ENCODE data around the gene RBMS3.
"Not testable (repeated sequence)": the region's sequence is repeated elsewhere in the genome, so short reads cannot be mapped to it uniquely, and the experiment has no call there.

The RBMS3 gene

DNA sequence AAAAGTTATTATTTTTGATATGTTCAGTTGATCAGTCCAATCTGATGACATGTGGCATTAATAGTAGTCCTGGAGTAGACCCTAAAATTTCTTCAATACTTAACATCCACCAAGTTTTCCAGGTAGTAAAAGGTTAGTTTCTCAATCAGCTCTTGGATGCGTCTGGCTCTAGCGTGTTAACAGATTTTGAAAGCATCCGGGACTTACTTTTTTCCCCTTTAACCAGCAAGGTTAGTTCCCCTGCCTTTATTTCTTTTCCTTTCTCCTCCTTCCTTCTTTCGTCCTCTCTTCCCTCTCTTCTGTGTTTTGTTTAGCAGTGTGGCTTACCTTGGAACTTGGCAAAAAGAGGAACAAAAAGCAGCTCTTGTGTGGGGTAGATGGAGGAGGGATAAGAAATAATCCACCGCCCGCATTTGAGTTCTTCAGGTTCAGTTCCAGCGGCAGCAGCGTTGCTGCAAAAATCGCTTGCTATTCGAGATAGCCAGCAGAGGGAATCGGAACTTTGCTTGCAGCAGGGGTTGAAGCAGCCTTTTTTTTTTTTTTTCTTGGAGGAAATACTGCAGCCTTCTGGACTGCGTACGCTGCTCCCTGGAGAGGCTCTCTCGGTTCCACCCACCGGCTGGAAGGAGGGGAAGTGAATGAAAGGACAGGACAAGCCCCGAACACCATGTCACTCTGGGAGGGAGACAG, at the start of gene RBMS3:
RBMS3 (plus strand) TSS at position 668 of the 690 bp plus-strand sequence.
- no peak for FAIRE-seq

DNA sequence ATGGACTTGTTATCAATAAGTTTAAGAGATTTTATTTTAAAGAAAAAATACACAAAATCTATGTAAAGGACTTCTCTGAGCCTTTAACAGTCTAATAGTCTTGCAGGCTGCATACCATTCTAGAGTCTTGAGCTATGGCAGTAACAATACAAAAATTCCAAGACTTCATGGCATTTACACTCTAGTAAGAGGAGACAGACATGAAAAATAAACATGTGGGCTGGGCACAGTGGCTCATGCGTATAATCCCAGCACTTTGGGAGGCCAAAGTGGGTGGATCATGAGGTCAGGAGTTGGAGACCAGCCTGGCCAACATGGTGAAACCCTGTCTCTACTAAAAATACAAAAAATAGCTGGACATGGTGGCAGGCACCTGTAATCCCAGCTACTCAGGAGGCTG, 47.7 kb upstream of the RBMS3 start:
- FAIRE-seq = not testable (repeated sequence)

DNA sequence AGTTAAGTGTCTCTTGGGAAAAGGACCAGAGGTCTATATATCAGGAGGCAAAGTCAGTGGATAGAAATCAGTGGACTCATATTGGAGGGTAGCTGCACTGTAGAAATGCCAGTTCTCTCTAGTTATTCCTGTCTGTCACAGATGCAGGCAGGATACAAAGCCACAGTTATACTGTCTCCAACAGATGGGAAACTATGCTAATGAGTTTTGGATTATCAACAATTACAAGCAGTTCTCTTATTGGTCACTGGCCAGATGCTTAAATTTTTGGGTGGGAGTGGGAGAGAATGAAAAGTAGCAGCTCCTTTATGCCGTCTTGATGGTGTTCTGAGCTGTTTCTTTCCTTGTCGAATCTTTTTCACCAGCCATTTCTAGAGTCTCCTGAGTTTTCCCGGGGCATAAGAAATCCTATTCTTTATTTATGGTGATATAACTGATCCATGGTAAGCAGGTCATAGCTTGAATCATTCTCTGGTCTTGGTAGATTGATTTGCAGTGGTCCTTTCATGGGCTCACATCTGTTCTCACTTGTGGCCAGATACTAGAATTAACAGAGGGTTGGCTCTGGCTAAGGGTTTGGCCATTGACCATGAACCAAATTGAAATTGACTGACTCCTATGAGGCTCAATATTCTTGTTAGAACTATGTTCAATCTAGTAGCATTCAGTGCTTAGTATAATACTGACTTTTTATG, 44.6 kb upstream of the RBMS3 start:
- no peak for FAIRE-seq

DNA sequence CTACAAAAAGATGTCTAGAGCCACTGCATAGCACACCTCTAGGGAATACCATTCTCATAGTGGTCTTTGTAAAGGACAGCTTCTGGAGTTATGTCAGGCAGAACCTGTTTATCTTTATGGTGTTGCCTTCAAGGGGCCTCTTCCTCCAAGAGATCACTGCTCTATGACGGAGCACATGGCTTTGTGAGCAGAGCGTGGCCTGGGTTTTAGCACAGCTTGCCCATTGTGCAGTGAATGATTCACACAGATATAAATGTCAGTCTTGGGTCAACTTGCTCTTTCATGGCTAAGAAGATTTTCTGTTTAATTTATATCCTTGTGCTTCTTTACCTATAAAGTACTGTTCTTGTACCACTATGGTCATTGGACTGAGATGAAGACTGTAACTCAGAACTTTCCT, 41.5 kb upstream of the RBMS3 start:
- FAIRE-seq = no peak

DNA sequence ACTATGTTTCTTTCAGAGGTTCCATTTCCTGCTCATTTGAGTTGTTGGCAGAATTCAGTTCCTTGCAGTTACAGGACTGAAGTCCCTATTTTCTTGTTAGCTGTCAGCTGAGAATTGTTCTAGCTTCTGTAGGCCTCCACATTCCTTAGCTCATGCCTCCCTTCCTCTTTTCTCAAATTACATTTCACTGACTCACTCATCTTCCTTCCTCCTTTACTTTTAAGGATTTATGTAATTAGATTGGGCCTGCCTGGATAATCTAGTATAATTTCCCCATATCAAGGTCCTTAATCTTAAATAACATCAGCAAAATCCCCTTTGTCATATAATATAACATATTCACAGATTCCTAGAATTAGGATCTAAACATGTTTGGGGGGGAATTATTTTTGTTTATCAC, 40.6 kb upstream of the RBMS3 start:
- no peak for FAIRE-seq

DNA sequence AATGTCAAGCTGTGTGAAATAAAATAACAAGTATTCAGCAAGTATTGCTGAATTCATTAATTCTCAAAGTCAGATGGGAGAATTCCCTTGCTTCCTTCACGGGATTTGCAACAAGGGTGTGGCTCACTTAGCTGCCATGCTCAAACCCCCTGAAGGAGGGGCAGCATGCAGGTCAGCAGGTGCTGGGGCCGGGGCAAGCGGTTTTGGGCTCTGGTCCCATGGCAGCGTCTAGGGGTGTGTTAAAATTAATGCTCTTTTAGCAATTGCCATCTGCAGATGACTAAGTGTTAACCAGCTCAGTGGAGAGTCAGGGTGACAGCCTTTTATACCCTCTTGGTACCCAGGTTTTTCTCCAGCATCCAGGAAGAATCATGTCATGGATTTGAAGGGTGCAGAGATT, 40.0 kb upstream of the RBMS3 start:
- FAIRE-seq = no peak

DNA sequence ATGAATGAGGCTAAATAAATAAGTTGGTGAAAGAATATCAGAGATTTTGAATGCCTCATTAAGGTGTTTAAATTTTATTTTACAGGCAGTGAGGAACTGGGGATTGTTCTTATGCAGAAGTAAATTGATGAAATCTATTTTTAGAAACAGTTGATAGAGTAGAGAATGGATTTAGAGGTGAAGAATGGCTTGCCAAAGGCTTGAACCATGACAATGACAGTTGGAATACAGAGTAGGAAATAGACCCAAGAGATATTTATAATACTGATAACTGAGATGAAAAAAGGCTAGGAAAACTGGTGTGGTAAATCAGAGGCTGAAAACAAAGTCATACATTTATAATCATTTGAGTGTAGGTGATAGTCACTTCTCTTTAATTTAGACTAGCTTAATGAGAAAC, 39.0 kb upstream of the RBMS3 start:
- no peak for FAIRE-seq

DNA sequence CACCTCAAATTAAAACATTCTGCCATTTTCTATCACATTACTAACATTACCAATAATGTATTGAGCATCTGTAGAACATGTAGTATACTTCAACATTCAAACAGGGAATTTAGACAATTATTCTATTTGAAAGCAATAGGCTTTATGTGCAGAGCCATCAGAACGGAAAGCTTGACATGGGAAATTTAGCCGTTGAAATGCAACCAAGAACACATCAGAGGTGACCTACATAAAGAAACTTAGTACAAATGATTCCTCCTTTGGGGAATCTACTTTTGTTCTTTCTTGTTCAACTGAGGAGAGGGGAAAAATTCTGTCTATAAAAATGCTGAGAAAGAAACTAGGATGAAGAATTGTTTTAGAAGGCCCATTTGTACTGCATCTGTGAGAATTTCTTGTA, 38.6 kb upstream of the RBMS3 start:
- FAIRE-seq = no peak

DNA sequence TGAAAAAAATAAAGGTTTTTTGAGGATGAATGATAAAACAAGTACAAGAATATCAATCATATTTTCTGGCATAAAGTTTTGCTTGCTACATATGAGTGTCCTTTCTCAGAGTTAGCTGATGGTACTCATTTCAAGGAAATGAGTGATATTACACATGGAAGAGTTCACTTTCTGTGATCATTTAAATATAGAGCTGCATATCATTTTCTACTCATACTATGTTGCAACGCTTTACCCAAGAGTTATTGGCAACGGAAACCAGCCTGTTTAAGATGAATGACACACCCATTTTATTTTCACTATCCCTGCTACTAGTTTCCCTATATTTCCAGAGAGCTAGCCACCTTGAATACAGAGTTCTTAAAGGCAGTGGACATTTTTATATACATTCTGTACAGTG, 35.4 kb upstream of the RBMS3 start:
- FAIRE-seq = no peak

DNA sequence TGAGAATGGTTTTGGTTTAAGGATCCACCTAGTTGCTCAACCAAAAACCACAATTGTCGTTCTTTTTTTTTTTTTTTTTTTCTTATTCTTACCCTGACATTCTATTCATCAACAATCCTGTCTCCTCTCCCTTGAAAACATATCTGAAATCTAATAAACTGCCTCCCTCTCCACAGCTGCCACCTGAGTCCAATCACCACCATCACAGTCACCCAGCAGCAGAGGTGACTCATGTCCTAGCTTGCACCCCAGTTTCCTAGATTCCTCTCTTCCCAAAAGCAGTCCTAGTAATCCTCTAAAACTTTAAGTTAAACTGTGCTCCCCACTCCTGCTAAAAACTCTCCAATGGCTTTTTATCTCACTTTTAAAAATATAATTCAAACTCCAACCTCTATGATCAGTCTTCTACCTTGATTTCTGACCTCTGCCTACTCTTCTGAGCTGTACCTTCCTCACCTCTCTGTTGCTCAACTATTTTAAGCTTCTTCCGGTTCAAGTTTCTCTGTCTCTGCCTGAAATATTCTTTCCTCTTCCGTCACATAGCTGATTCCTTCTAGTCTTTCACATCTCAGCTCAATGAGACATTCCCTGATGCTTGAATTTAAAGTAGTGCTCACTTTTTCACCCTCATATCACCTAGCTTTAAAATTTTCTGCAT, 33.7 kb upstream of the RBMS3 start:
- FAIRE-seq = no peak

DNA sequence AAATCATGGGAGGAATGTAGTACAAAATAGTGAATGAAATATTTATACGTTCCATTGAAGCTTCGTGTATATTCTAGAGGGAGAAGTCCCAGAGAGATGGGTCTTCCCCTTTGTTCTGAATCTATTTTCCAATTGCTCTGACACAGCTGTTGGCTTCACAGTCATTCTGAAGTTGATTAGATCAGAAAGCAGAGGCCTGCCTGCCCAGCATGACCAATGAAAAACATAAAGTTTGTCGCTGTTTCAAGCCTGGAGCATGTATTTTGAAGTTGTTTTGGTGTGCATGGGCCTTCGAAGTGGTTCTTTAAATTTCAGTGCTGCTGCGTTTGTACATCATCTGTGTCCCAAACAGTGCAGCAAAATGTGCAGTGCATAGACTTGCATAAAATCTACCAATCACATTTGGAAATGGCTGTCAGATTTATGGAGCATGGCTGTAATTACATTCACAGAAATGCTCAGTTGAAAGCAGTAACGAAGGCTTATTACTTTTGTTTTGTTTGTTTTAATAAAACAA, 31.0 kb upstream of the RBMS3 start:
- no peak for FAIRE-seq

DNA sequence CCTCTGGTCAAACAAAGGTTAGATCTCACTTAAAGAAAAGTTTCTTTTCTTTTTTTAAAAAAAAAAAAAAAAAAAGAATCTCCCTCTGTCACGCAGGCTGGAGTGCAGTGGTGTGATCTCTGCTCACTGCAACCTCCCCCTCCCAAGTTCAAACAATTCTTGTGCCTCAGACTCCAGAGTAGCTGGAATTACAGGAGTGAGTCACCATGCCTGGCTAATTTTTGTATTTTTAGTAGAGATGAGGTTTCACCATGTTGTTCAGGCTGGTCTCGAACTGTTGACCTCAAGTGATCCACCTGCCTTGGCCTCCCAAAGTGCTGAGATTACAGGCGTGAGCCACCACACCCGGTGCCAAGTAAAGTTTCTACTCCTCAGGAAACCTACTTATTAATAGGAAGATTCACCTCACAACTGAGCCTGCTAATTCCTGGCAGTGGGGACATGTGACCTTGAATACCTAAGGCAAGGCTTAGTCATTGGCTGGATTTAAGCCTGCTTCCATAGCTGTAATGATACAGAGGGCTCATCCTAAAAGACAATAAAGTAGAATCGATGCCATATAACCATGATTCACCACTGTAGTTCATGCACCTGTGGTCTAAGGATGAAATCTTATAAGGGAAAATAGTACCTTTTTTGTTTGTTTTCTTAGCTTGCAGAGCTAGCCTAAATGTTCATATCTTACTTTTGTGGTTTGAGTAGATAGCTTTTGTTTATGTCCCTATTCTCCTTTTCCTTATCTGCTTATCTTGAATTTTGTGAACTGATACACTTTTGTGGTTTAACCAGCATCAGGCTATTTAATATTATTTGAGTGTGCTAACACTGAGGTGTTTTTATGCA, 24.8 kb upstream of the RBMS3 start:
- FAIRE-seq = no peak

DNA sequence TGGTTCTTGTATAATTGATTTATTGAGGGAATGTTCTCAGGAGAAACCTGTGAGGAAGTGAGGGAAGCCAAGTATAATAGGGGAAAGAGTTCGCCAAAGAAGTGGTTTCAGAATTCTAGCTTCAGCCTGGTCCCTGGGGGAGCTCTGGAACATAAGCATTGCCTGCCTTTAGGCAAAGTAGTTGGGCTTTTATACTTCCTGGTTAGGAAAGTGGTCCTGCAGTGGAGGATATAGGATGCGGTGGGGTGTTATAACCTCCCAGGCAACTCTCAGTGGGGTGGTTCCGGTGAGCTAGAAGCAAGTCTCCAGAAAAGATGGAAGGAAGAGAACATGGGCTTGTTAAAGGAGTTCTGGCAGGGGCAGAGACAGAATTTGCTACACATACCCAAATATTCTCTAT, 22.7 kb upstream of the RBMS3 start:
- no peak for FAIRE-seq

DNA sequence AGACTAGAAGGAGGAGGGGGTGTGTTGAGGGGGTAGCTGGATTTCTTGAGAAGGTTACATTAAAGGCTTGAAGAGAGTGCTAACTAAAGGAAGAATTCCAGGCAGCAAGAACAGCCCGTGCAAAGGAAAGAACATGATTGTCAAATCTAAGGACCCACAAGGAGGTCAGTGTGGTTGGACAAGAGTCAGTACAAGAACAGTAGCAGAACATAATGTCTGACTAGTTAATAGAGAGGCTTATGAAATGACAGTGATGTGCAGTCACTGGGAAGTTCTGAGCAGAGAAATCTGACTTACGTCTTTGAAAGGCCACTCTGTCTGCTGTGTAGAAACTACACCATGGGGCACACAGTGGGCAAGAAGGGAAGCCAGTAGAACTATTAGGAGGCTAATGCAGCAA, 19.8 kb upstream of the RBMS3 start:
- no peak for FAIRE-seq

DNA sequence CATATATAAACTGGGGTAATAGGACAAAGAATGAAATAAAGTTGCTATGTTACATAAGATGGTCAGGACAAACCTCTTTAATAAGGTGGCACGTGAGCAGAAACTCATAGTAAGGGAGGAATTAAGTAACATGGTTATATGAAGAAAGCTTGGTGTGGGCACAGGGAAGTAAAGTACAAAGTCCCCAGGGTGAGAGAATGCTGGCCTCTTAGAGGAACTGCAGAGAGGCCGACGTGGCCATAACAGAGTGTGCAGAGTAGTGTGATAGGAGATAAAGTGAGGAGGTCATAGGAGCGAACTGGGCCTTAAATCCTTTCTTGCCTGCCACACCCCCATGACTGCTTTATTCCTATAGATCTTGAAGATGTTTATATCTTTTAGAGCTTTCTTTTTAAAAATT, 17.4 kb upstream of the RBMS3 start:
- no peak for FAIRE-seq

DNA sequence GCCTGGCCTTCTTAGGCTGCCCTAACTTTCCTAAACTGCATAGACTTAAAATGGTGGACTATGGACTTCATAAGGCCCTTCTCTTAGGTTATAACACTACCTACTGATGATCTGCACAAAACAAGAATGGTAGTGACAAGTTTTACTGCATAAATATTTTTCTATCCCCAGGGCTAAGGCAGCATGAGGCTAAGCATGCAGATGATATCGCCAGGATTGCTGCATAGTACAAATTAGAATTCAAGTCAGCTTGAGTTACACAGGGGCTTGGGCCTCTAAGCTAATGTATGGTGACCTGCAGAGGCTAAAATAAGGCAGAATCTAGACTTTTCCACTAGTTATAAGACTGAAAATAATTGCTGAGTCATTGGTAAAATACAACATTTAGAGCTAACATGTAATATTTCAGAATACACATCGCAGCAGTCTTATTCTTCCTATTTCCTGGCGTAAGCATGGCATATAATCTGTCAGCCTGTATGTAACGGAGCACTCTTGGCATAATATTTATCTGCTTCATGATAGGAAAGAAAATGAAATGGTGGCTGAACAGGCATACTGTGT, 15.3 kb upstream of the RBMS3 start:
- FAIRE-seq = no peak

DNA sequence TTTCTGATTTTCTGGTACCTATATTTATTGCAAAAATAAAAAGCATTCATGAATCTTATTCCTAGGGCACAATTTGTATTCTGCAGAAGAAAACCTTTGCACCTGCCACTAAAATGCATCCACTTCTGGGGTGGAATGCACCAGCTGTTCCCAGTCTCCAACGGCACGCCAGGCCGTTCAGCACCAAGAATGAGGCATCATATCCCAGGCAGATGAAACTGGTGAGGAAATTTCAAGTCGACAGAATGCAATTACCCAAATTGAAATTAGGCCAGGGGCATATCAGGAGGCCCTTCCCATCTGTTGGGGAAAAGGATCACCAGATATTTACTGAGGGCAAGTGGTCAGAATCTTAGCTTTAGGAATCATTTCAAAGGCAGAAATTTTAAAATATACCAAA, 13.6 kb upstream of the RBMS3 start:
- FAIRE-seq = no peak

DNA sequence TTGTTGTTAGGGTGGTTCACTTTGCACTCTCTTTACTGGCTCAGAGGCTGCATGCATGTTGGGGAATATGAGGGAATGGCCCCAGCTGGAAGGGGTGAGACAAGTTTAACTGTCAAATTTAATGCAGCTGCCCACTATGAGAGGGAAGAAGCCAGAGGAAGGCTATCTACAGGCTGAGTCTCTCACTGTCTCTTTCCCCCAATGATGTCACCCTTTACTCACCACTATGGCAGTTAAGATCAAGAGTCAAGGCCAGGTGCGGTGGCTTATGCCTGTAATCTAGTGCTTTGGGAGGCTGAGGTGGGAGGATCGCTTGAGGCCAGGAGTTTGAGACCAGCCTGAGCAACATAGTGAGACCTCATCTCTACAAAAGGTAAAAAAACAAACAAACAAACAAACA, 12.2 kb upstream of the RBMS3 start:
- no peak for FAIRE-seq

DNA sequence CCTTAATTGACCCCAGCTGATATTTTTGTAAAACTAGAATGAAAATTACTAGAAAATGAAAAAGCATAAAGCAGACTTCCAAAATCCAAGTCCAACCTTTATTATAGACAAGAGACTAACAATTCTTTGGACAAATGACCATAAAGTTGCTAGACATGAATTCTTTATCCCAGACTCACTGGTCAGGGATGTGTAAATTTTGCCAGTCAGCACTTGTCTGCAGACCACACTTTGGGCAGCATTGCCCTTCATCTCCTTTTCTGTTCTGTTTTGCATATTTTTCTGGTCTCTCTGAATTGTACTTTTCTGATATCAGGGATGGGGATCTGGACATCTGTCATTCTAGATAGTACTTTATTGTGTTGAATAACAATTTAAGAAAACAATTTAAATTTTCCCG, 10.1 kb upstream of the RBMS3 start:
- no peak for FAIRE-seq

DNA sequence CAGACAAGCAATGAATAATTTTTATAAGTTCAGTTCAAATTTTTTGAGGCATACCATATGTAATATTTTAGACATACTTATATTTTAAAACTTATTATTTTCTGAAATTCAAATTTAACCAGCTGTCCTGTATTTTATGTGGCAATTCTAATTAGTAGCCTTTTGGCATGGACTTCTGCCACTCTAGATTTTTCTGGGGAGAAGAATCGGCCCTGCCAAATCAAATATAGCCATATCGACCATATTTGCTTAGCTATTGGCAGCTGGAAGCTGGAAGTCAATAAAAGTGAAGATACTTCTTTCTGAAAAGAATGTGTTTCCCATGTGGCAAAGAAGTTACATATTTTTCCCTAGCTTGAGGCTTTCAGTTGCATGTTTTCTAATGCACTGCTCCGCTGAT, 9.4 kb upstream of the RBMS3 start:
- FAIRE-seq = no peak

DNA sequence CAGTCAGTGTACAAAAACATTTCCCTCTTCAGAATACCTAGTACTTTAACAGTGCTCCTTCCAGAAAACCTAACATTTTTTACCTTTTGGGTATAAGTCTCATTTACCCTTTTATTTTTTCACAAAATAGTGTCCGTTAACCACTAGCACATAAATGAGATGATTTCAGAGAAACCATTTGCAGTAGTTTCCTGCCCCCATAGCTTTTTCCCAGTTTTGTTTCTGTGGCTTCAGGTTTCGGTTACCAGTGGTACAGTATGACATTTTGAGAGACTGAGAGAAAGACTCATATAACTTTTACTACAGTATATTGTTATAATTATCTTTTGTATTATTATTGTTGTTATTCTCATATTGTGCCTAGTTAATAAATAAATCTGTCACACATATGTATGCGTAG, 6.2 kb upstream of the RBMS3 start:
- FAIRE-seq = no peak

DNA sequence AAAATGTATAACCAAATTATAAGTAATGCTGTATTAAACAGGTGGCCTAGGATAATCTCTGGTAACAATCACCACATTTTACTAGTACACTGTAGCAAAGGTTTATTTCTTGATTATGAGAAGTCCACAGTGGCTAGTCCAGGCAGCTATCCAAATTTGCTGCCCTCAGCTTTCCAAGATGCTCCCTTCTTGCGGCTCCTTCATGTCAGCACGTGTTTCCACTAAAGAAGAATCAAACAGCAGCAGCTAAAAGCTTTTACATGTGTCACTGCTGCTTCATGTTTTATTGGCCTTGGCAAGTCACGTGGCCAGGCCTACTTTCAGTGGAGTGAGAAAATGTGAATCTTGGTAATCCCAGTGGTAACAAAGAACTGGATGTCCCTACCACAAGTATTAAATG, 5.6 kb upstream of the RBMS3 start:
- FAIRE-seq = no peak

DNA sequence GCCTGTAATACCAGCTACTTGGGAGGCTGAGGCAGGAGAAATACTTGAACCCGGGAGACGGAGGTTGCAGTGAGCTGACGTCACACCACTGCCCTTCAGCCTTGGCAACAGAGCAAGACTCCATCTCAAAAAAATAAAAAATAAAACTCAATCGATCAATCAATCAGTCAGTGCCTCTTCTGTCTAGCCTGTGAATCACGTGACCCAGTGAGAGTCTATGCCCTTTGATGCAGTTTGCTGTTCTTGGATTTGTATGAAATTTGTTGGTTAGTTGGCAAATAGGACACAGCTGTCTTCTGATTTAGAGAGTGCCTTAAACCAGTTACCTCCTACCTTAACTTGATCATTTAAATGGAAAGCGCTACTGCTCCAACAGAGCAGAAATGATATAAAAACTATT, 3.6 kb upstream of the RBMS3 start:
- FAIRE-seq = no peak
